Articular chondrocyte of knee joint (primary cell): ENCODE data around the gene CDAN1. TPM values are rescaled to one million over a fixed set of nuclear protein-coding genes. Genes with fewer than 3 reads are reported as not detected.

Experiments used
- total RNA-seq: library from RNA; depleted of rRNA; stranded (reverse); fragments of >200 nt; gene quantifications from 2 replicates; pipeline ENCODE4 v1.2.3, GENCODE V29; 2012

The CDAN1 gene
- 8.9 and 9.3 TPM in 2 replicates for total RNA-seq

GRCh38 chr15:42736793-42737528 is at the start of gene CDAN1:
Gene CDAN1, minus strand, starts transcription at chr15:42737128. Its CDS starts 26 bp downstream, at chr15:42737102.

Other genes with a start within 250 kb of the CDAN1 start
- 100 and 110 TPM in 2 replicates for gene ZNF106, start 246.0 kb downstream of the CDAN1 start, total RNA-seq
- 68.1 and 70.7 TPM in 2 replicates for gene SNAP23, start 241.5 kb downstream of the CDAN1 start, total RNA-seq
- 16.8 and 18.7 TPM in 2 replicates for gene LRRC57, start 188.3 kb downstream of the CDAN1 start, total RNA-seq
- gene HAUS2, start 188.3 kb downstream of the CDAN1 start, total RNA-seq: 33.3 and 37.2 TPM in 2 replicates
- gene STARD9, start 161.5 kb downstream of the CDAN1 start, total RNA-seq: 4.5 and 4.7 TPM in 2 replicates
- 12.2 and 12.3 TPM in 2 replicates for gene TTBK2, start 183.7 kb upstream of the CDAN1 start, total RNA-seq